MCF 10A (cell line): Measurements from ENCODE around the gene LRRFIP1. TPM values are rescaled to one million over a fixed set of nuclear protein-coding genes. Genes with fewer than 3 reads are reported as not detected.

ENCODE experiments used
- BruUV-seq: library from RNA; stranded (reverse); fragments of 400-500 nt; replicated peaks from 2 replicates; lab custom pipeline; 2021; lab: Mats Ljungman, UMichigan
- CTCF ChIA-PET: fragments of 300-600 bp; sonication (Branson Sonifier 250); formaldehyde crosslinking; extraction: SDS; loops from one replicate; lab custom pipeline; 2021; ENCODE audit warnings: antibody characterized with exemption, inconsistent platforms; lab: Yijun Ruan, JAX
- POLR2A ChIA-PET: fragments of 300-600, 350-650 bp; sonication (Branson Sonifier 250); formaldehyde crosslinking; extraction: SDS; loops from one replicate; lab custom pipeline; 2020; ENCODE audit warnings: antibody characterized with exemption, inconsistent platforms; lab: Yijun Ruan, JAX
- DNase-seq: peaks from one replicate; pipeline ENCODE4 v3.0.0-alpha.2; 2018; ENCODE audit not compliant: unreplicated experiment
- H3K27ac Mint-ChIP-seq: one replicate; pipeline ENCODE4 v1.8.0; 2022; ENCODE audit warnings: mild to moderate bottlenecking, low read depth, mixed read lengths; ENCODE audit not compliant: unreplicated experiment
- H3K27me3 Mint-ChIP-seq: one replicate; pipeline ENCODE4 v1.8.0; 2022; ENCODE audit warnings: mixed read lengths; ENCODE audit not compliant: insufficient read depth, unreplicated experiment
- H3K36me3 Mint-ChIP-seq: one replicate; pipeline ENCODE4 v1.8.0; 2022; ENCODE audit warnings: mild to moderate bottlenecking, moderate library complexity, mixed read lengths; ENCODE audit not compliant: insufficient read depth, unreplicated experiment
- H3K4me1 Mint-ChIP-seq: one replicate; pipeline ENCODE4 v1.8.0; 2022; ENCODE audit warnings: mixed read lengths; ENCODE audit not compliant: insufficient read depth, unreplicated experiment
- H3K4me3 Mint-ChIP-seq: one replicate; pipeline ENCODE4 v1.8.0; 2022; ENCODE audit warnings: mild to moderate bottlenecking, moderate library complexity, mixed read lengths; ENCODE audit not compliant: unreplicated experiment
- H3K9me3 Mint-ChIP-seq: one replicate; pipeline ENCODE4 v1.8.0; 2022; ENCODE audit warnings: mixed read lengths; ENCODE audit not compliant: unreplicated experiment
- intact Hi-C: fragments of 100-400 bp; cut with micrococcal nuclease; formaldehyde crosslinking; loops from 2 replicates; pipeline ENCODE4 v1.14.1; 2022
- total RNA-seq: library from RNA; stranded (reverse); gene quantifications from 2 replicates; pipeline ENCODE4 v1.2.3, GENCODE V29; 2022
- TF ChIP-seq, protein P1 (sequence below): fragments of 200-600 bp; IDR thresholded peaks from one replicate; pipeline ENCODE4 v1.8.0; 2022; ENCODE audit warnings: antibody characterized with exemption, mild to moderate bottlenecking; ENCODE audit not compliant: unreplicated experiment

LRRFIP1 gene
- total RNA-seq, 1 experiment from 2014 or later = 197 TPM

DNA sequence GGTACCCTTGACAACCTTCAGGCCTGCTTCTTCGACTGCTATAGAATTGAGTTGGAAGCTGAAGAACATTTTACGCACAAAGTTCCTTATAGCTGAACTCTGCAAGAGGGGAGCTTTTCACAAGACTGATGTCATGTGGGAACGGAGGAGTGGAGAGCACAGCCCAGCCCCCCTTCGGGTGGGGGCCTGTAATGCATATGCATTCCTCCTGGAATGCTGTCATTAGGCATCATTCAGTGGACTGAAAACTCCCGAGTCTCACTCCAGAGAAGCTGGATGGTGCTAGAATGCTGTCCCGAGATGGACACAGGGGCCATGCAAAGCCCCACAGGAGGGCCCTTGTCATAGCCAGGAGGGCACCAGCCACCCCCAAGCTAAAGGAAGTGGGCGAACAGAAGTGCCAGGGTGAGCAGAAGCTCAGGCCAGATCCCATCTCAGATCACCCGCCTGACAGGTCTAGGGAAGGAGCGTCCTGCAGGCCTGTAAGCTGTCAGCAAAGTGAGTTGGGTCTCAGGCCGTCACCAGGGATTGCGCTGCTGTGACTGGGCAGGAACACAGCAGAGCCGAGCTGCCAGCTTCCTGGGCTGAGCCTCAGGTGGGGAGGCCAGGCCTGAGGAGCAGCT, 127.3 kb downstream of the LRRFIP1 start:
- BruUV-seq = no TSS peak
- peaks cover 80% of the 10 kb centered on the region for H3K36me3 Mint-ChIP-seq
- CTCF ChIA-PET = interaction anchor here (0.9 to 2.5 kb wide), 3 partner anchors 10 to 82 kb away, joined by 3 to 10 read pairs (median 4); no protein-coding TSS in a partner anchor
- TF ChIP-seq, protein P1, sequence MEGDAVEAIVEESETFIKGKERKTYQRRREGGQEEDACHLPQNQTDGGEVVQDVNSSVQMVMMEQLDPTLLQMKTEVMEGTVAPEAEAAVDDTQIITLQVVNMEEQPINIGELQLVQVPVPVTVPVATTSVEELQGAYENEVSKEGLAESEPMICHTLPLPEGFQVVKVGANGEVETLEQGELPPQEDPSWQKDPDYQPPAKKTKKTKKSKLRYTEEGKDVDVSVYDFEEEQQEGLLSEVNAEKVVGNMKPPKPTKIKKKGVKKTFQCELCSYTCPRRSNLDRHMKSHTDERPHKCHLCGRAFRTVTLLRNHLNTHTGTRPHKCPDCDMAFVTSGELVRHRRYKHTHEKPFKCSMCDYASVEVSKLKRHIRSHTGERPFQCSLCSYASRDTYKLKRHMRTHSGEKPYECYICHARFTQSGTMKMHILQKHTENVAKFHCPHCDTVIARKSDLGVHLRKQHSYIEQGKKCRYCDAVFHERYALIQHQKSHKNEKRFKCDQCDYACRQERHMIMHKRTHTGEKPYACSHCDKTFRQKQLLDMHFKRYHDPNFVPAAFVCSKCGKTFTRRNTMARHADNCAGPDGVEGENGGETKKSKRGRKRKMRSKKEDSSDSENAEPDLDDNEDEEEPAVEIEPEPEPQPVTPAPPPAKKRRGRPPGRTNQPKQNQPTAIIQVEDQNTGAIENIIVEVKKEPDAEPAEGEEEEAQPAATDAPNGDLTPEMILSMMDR = no peak
- H3K4me1 Mint-ChIP-seq = no peaks in the 10 kb centered on the region
- no peaks in the 10 kb centered on the region for H3K9me3 Mint-ChIP-seq
- H3K27ac Mint-ChIP-seq = no peak overlapping the region
- no peak overlapping the region for H3K4me3 Mint-ChIP-seq
- POLR2A ChIA-PET = interaction anchor here (0.5 to 1.6 kb wide), 5 partner anchors 58 to 490 kb away, joined by 3 read pairs; no protein-coding TSS in a partner anchor
- no peak for DNase-seq
- no peaks in the 10 kb centered on the region for H3K27me3 Mint-ChIP-seq
- intact Hi-C loops = no loop called here

DNA sequence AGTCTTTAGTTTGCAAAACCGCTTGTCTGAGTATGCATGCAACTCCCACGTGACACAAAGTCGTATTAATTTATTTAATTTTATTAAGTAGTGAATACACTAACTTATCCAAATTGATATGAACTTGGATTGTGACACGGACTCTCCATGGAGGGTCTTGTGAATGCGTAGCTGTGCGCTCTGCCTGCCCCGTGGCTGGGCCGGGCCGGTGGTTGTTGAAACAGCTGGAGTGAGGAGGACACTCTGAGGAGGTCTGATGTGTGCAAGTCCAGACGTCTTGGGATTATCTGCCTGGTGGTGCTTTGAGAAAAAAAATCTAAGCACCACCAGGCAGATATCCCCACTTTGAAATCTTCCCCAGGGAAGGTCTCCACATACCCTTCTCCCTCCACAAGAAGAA, 130.2 kb downstream of the LRRFIP1 start:
- Mint-ChIP-seq H3K4me1 (no peaks in the 10 kb centered on the region), H3K27ac (no peak overlapping the region), H3K9me3 (no peaks in the 10 kb centered on the region), H3K27me3 (no peaks in the 10 kb centered on the region), H3K4me3 (no peak overlapping the region), H3K36me3 (peaks cover 85% of the 10 kb centered on the region)
- TF ChIP-seq, protein P1 = no peak
- BruUV-seq = no TSS peak
- intact Hi-C loops = no loop called here
- ChIA-PET CTCF (interaction anchor here (1.2 kb wide), 1 partner anchor 17 kb away, joined by 4 read pairs; no protein-coding TSS in a partner anchor), POLR2A (interaction anchor here (0.6 to 1.5 kb wide), 3 partner anchors 9 to 76 kb away, joined by 3 to 5 read pairs (median 3); no protein-coding TSS in a partner anchor)
- DNase-seq = no peak

DNA sequence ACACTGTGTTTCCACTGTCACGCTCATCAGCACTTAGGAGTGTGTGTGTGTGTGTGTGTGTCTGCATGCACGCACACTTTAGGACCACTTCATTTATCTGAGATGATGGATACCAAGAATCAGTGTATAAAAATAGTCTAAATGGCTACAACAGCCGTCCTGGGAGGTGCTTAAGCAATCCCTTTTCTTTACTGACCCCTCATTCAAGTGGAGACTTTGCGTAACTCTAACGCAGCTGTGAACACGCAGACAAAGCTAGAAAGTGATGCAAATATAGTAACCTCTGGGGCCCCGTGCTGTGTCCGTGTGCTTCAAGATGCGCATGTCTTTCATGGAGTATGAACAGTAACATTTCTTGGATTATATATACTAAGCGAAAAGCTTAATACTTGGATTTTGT, 130.8 kb downstream of the LRRFIP1 start:
- TF ChIP-seq, protein P1 = no peak
- intact Hi-C loops = no loop called here
- Mint-ChIP-seq H3K4me1 (no peaks in the 10 kb centered on the region), H3K36me3 (peaks cover 83% of the 10 kb centered on the region), H3K27ac (no peak overlapping the region), H3K4me3 (no peak overlapping the region), H3K27me3 (no peaks in the 10 kb centered on the region), H3K9me3 (no peaks in the 10 kb centered on the region)
- CTCF ChIA-PET = interaction anchor here (1.2 kb wide), 1 partner anchor 16 kb away, joined by 4 read pairs; no protein-coding TSS in a partner anchor
- no TSS peak for BruUV-seq
- POLR2A ChIA-PET = interaction anchor here (0.6 to 1.5 kb wide), 4 partner anchors 8 to 77 kb away, joined by 3 to 5 read pairs (median 3); no protein-coding TSS in a partner anchor
- no peak for DNase-seq

DNA sequence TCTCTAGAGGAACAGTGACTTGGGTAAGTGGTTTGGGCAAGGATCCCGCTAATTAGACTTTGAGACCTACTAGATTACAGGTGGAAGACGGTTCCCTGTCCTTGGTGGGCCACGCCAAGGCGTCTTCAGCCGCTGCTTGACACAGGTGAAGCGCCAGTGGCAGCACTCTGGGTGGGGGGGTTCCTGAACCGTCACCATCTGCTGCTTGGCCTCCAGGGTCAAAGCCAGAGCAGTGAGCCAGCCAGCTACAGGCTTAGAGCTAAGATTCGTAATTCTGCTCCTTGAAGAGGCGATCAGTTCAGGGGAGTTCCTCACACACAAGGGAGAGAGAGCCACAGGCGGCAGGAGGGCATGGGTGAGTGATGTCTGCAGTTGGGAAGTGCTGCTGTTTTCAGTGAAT, 131.8 kb downstream of the LRRFIP1 start:
- Mint-ChIP-seq H3K4me1 (no peaks in the 10 kb centered on the region), H3K36me3 (peaks cover 81% of the 10 kb centered on the region)
- intact Hi-C loops = no loop called here

More for the DNA sequence above, 131.8 kb downstream of the LRRFIP1 start:
- no TSS peak for BruUV-seq
- TF ChIP-seq, protein P1 = no peak
- CTCF ChIA-PET = interaction anchor here (1.4 to 1.5 kb wide), 2 partner anchors 14 to 86 kb away, joined by 4 read pairs; no protein-coding TSS in a partner anchor
- H3K9me3 Mint-ChIP-seq = no peaks in the 10 kb centered on the region
- no peak overlapping the region for H3K4me3 Mint-ChIP-seq
- DNase-seq = no peak
- no peak overlapping the region for H3K27ac Mint-ChIP-seq
- no peaks in the 10 kb centered on the region for H3K27me3 Mint-ChIP-seq
- POLR2A ChIA-PET = no interaction called here
